Bronchial epithelial cell (primary cell): ENCODE measurements around the gene CD209. TPM values are rescaled to one million over a fixed set of nuclear protein-coding genes. Genes with fewer than 3 reads are reported as not detected.

Experiments
- DNase-seq: peaks from one replicate; pipeline ENCODE4 v3.0.0-alpha.2; 2010; ENCODE audit warnings: low read depth
- FAIRE-seq: peaks from 2 replicates; lab custom pipeline; 2011; peaks lifted over from hg19 to GRCh38; lab: Jason Lieb, UNC
- H3K27me3 ChIP-seq: 2 replicates; pipeline ENCODE4 v1.5.1; 2011; ENCODE audit warnings: low read length; ENCODE audit not compliant: control insufficient read depth, insufficient read depth
- H3K36me3 ChIP-seq: 2 replicates; pipeline ENCODE4 v1.5.1; 2011; ENCODE audit warnings: low read length; ENCODE audit not compliant: control insufficient read depth, insufficient read depth
- H3K4me3 ChIP-seq: 2 replicates; pipeline ENCODE4 v1.5.1; 2011; ENCODE audit warnings: mild to moderate bottlenecking, low read depth, low read length, control low read depth
- CTCF ChIP-seq: IDR thresholded peaks from 2 replicates; pipeline ENCODE4 v1.5.1; 2011; ENCODE audit warnings: mild to moderate bottlenecking, moderate library complexity, low read length, control low read depth, inconsistent platforms; ENCODE audit not compliant: insufficient read depth, severe bottlenecking
- total RNA-seq: library from RNA; depleted of rRNA; stranded (reverse); fragments of >200 nt; gene quantifications from 2 replicates; pipeline ENCODE4 v1.2.1, GENCODE V29; 2014

Gene CD209
- total RNA-seq, 1 donor from 2014 or later: not detected

- FAIRE-seq: no peak
- TF ChIP-seq CTCF: no peak
- Histone ChIP-seq H3K36me3 (no peaks in the 10 kb centered on the region), H3K4me3 (no peak overlapping the region), H3K27me3 (no peaks in the 10 kb centered on the region)
- no peak for DNase-seq
Observed at GRCh38 chr19:7718668-7719067, 28.7 kb downstream of the CD209 start.

DNA sequence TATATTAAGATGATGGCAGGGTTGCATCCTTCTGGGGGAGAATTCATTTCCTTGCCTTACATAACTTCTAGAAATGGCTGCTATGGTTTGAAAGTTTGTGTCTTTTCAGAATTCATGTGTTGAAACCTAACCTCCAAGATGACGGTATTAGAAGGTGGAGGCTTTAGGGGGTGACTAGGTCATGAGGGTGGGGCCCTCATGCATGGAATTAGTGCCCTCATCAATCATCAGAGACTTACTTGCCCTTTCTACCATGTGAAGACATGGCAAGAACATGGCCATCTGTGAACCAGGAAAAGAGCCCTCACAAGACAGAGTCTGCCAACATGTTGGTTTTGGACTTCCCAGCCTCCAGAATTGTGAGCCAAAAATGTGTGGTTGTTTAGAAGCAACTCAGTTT, 30.6 kb downstream of the CD209 start:
- FAIRE-seq: no peak
- H3K36me3 ChIP-seq: no peaks in the 10 kb centered on the region
- no peak for DNase-seq
- no peak for TF ChIP-seq CTCF
- no peaks in the 10 kb centered on the region for H3K27me3 ChIP-seq
- no peak overlapping the region for H3K4me3 ChIP-seq

DNA sequence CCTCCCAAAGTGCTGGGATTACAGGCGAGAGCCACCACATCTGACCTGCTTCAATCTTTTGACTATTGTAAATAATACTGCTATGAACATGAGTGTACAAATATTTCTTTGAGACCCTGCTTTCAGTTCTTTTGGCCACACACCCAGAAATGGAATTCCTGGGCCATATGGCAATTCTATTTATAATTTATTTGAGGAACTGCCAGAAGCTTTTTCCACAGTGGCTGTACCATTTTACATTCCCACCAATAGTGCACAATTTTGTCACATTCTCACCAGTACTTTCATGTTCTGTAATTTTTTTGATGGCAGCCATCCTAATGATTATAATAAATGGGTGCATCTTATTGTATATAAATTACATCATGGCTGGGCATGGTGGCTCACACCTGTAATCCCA, 31.7 kb downstream of the CD209 start:
- no peak overlapping the region for H3K4me3 ChIP-seq
- TF ChIP-seq CTCF: no peak
- no peaks in the 10 kb centered on the region for H3K36me3 ChIP-seq
- DNase-seq (no peak), FAIRE-seq (no peak)
- no peaks in the 10 kb centered on the region for H3K27me3 ChIP-seq

- no peak for FAIRE-seq
- DNase-seq: no peak
- no peak for TF ChIP-seq CTCF
- Histone ChIP-seq H3K4me3 (no peak overlapping the region), H3K36me3 (no peaks in the 10 kb centered on the region), H3K27me3 (no peaks in the 10 kb centered on the region)
Observed at GRCh38 chr19:7710616-7711015, 36.7 kb downstream of the CD209 start.

GRCh38 chr19:7709932-7710460, 37.3 kb downstream of the CD209 start:
- TF ChIP-seq CTCF: no peak
- no peak for DNase-seq
- no peak for FAIRE-seq

GRCh38 chr19:7706955-7707456, 40.3 kb downstream of the CD209 start:
- H3K36me3 ChIP-seq: no peaks in the 10 kb centered on the region
- no peak for TF ChIP-seq CTCF
- H3K4me3 ChIP-seq: no peak overlapping the region
- H3K27me3 ChIP-seq: no peaks in the 10 kb centered on the region
- FAIRE-seq (no peak), DNase-seq (no peak)

More at GRCh38 chr19:7709932-7710460, 37.3 kb downstream of the CD209 start:
- Histone ChIP-seq H3K36me3 (no peaks in the 10 kb centered on the region), H3K27me3 (no peaks in the 10 kb centered on the region), H3K4me3 (no peak overlapping the region)
